Uterus (tissue), 4 donors: ENCODE measurements around the gene BNC2. TPM values are rescaled to one million over a fixed set of nuclear protein-coding genes. Genes with fewer than 3 reads are reported as not detected.

Experiments
- DNase-seq, 2 donors: peaks; one replicate each; pipeline ENCODE4 v3.0.0-alpha.2; 2019 to 2020
- H3K27ac ChIP-seq, 2 donors: fragments of 200-600 bp; sonication (generic); 1 replicate in 1 of 2; 2 replicates in 1 of 2; pipeline ENCODE4 v1.5.1; 2016 to 2018
- H3K27me3 ChIP-seq, 2 donors: fragments of 200-600 bp; sonication (generic); one replicate each; pipeline ENCODE4 v1.5.1; 2018 to 2019; ENCODE audit warnings: control low read depth in 1 of 2
- H3K36me3 ChIP-seq, 2 donors: fragments of 200-600 bp; sonication (generic); one replicate each; pipeline ENCODE4 v1.5.1; 2019; ENCODE audit warnings: control low read depth in 1 of 2
- H3K4me1 ChIP-seq, 2 donors: fragments of 200-600 bp; sonication (generic); one replicate each; pipeline ENCODE4 v1.5.1; 2018 to 2019; ENCODE audit warnings: control low read depth in 1 of 2
- H3K4me3 ChIP-seq, 2 donors: fragments of 200-600 bp; sonication (generic); 1 replicate in 1 of 2; 2 replicates in 1 of 2; pipeline ENCODE4 v1.5.1; 2018 to 2019; ENCODE audit warnings: mild to moderate bottlenecking in 1 of 2
- H3K9me3 ChIP-seq, 2 donors: fragments of 200-600 bp; sonication (generic); one replicate each; pipeline ENCODE4 v1.5.1; 2019; ENCODE audit warnings: control low read depth in 1 of 2
- POLR2A ChIP-seq, 2 donors: fragments of 450-650 bp; IDR thresholded peaks; one replicate each; pipeline ENCODE4 v1.6.1; 2016; ENCODE audit warnings: antibody characterized with exemption in 2 of 2, mild to moderate bottlenecking in 1 of 2, moderate library complexity in 1 of 2
- intact Hi-C: fragments of 100-400 bp; cut with DNase I; formaldehyde crosslinking; loops from one replicate; pipeline ENCODE4 v1.15.1; 2023; ENCODE audit warnings: low total_unique reads
- total RNA-seq, 4 donors: library from RNA; depleted of rRNA in 3 of 4; stranded (reverse); fragments of >200 nt in 3 of 4; gene quantifications; one replicate each; pipeline versions ENCODE4 v1.1.0 to v1.2.4, GENCODE V29; 2014 to 2023
- TF ChIP-seq, protein P1 (sequence below), 4 experiments: fragments of 200-600 bp in 2 of 4; fragments of 450-650 bp in 2 of 4; sonication (generic) in 2 of 4; IDR thresholded peaks; one replicate each; pipeline ENCODE4 v1.5.1; 2016 to 2019; ENCODE audit warnings: antibody characterized with exemption in 4 of 4, mild to moderate bottlenecking in 2 of 4, moderate library complexity in 1 of 4
- donor health status: DM: yes; HTN: yes; CAD: no.

The BNC2 gene
- total RNA-seq, 4 donors from 2014 or later: 85.9 to 293 (median 93.4) TPM

DNA sequence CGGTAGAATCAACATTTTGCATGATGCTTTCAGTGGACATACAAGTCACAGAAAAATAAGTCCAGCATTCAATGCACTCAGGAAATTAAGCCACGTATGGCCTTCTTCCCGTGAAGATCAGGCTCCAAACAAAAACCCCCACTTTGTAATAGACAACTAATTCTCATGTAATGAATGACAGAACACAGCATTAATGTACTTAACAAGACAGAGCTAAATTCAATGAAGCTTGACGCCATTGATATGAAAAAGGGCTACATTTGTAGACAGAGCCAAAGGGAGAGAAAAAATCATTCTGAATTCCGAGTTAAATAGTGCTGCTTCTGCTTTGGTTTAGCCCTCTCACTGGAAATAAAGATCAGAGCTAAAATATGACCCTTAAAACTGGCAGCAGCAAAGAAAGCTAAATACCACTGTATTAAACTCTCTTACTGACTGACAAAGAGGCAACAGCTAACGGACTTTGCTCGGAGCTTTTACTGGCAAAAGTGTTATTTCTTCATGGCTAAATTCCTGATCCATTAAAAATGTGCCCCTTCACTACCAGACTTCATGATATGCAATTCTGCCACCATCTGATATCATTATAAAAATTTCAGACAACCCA lies 250.5 kb downstream of the BNC2 start:
- Histone ChIP-seq H3K27me3 (no peaks in the 10 kb centered on the region), H3K27ac (peak overlapping the region; percentile 59 to 69), H3K9me3 (no peaks in the 10 kb centered on the region), H3K4me1 (peaks cover 0 to 7% of the 10 kb centered on the region in 2 donors), H3K36me3 (no peaks in the 10 kb centered on the region), H3K4me3 (no peak overlapping the region)
- no peak for DNase-seq
- intact Hi-C loops: no loop called here
- TF ChIP-seq, protein P1, sequence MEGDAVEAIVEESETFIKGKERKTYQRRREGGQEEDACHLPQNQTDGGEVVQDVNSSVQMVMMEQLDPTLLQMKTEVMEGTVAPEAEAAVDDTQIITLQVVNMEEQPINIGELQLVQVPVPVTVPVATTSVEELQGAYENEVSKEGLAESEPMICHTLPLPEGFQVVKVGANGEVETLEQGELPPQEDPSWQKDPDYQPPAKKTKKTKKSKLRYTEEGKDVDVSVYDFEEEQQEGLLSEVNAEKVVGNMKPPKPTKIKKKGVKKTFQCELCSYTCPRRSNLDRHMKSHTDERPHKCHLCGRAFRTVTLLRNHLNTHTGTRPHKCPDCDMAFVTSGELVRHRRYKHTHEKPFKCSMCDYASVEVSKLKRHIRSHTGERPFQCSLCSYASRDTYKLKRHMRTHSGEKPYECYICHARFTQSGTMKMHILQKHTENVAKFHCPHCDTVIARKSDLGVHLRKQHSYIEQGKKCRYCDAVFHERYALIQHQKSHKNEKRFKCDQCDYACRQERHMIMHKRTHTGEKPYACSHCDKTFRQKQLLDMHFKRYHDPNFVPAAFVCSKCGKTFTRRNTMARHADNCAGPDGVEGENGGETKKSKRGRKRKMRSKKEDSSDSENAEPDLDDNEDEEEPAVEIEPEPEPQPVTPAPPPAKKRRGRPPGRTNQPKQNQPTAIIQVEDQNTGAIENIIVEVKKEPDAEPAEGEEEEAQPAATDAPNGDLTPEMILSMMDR (IDR thresholded peaks at IDR 0.05): no peak
- TF ChIP-seq POLR2A (IDR thresholded peaks at IDR 0.05): no peak

DNA sequence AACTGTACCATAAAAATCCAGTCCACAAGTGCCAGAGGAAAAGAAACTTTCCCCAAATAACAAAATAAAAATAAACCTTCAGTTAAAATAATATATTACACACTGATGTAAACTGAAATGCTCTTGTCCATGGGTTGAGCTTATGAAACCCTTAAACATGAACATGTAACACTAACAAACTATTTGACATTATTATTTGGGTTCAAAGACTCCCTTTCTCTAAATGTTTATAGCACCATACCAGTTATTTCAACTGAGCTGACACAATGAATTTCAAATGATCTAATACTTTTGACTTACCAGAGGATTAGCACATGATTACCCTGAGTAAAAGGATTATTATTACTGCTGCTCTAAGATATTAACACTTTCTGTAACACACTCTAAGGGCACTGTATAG lies 251.1 kb downstream of the BNC2 start:
- intact Hi-C loops: no loop called here
- Histone ChIP-seq H3K9me3 (no peaks in the 10 kb centered on the region), H3K27ac (peak overlapping the region; percentile 59 to 69)

DNA sequence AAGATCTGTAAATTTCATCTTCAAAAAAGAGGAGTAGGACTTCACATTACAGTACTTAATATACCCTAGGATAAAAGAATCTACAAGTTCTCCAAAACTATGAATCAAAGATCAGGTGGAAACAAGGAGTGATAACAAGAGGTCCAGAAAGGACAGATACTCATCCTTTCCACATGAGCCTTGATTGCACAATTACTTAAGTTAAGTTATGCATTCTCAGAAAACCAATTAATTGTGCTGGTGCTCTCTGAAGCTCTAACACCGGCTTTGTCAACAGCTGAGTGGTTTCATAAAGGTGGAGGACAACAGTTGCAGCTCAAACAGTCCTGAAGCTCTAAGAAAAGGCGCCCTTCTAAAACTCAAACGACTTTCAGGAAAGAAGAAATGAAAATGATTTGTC lies 251.9 kb downstream of the BNC2 start:
- H3K36me3 ChIP-seq: no peaks in the 10 kb centered on the region
- H3K4me3 ChIP-seq: no peak overlapping the region
- peaks cover 0 to 7% of the 10 kb centered on the region in 2 donors for H3K4me1 ChIP-seq
- intact Hi-C loops: no loop called here
- TF ChIP-seq POLR2A (IDR thresholded peaks at IDR 0.05): no peak
- TF ChIP-seq, protein P1 (IDR thresholded peaks at IDR 0.05): no peak
- H3K27ac ChIP-seq: peak overlapping the region in 1 of 2 donors; percentile 69
- no peaks in the 10 kb centered on the region for H3K27me3 ChIP-seq
- H3K9me3 ChIP-seq: no peaks in the 10 kb centered on the region
- no peak for DNase-seq

More for the DNA sequence above, 251.1 kb downstream of the BNC2 start:
- H3K36me3 ChIP-seq: no peaks in the 10 kb centered on the region
- TF ChIP-seq, protein P1 (IDR thresholded peaks at IDR 0.05): no peak
- no peak for TF ChIP-seq POLR2A (IDR thresholded peaks at IDR 0.05)
- no peak for DNase-seq
- H3K27me3 ChIP-seq: no peaks in the 10 kb centered on the region
- peaks cover 0 to 7% of the 10 kb centered on the region in 2 donors for H3K4me1 ChIP-seq
- H3K4me3 ChIP-seq: no peak overlapping the region

DNA sequence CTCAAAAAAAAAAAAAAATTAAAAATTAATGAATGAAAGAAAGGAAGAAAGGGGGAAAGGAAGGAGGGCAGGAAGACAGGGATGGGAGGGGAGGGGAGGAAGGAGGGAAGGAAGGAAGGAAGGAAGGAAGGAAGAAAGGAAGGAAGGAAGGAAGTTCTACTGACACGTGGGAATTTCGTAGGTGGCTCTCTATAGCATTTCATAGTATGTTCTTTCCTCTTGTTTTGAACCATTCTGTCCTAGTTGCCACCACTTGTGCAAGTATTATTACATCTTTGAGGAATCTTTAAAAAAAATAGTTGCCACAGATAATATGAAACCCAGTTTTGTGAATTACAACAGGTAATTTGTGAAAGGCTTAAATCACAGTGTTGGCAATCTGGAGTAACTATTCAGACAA lies 253.8 kb downstream of the BNC2 start:
- H3K4me3 ChIP-seq: no peak overlapping the region
- peaks cover 0 to 7% of the 10 kb centered on the region in 2 donors for H3K4me1 ChIP-seq
- H3K36me3 ChIP-seq: no peaks in the 10 kb centered on the region
- intact Hi-C loops: no loop called here
- TF ChIP-seq POLR2A (IDR thresholded peaks at IDR 0.05): no peak
- TF ChIP-seq, protein P1 (IDR thresholded peaks at IDR 0.05): no peak
- H3K9me3 ChIP-seq: no peaks in the 10 kb centered on the region
- H3K27ac ChIP-seq: no peak overlapping the region
- DNase-seq: no peak
- no peaks in the 10 kb centered on the region for H3K27me3 ChIP-seq

DNA sequence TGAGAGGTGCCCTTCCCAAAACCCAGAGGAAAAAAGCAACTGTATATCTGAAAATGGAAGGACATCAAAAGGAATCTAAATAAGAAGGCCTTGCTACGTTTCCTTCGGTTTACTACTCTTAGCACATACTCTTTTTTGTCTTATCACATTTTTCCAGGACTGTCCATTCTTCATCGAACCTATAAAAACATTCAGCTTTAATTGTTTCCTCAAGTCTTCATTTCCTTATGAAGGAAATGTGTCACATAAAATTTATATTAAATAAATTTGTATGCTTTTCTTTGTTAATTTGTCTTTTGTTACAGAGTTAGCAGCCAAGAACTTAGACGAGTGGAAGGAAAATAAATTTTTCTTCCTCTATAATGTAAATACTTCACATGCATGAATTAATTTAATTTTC lies 255.0 kb downstream of the BNC2 start:
- Histone ChIP-seq H3K27ac (no peak overlapping the region), H3K4me1 (peaks cover 0 to 7% of the 10 kb centered on the region in 2 donors), H3K4me3 (no peak overlapping the region), H3K9me3 (no peaks in the 10 kb centered on the region), H3K27me3 (no peaks in the 10 kb centered on the region), H3K36me3 (no peaks in the 10 kb centered on the region)
- TF ChIP-seq POLR2A (IDR thresholded peaks at IDR 0.05): no peak
- TF ChIP-seq, protein P1 (IDR thresholded peaks at IDR 0.05): no peak
- DNase-seq: no peak
- intact Hi-C loops: no loop called here
